Activated T-helper 9 cell treated with anti-CD3 and anti-CD28 coated beads, Interleukin-2, amount 50 U/mL, for 16 hours (primary cell): ENCODE data around the gene PEAK3.

ENCODE experiments used
- DNase-seq: peaks from one replicate; pipeline ENCODE4 v3.0.0-alpha.2; 2020; ENCODE audit warnings: low read depth

Gene PEAK3

GRCh38 chr19:2249880-2250765 lies 31.9 kb downstream of the PEAK3 start:
- no peak for DNase-seq

- DNase-seq, result no peak
These were observed 32.7 kb downstream of the PEAK3 start, which contains the start of gene AMH for GRCh38 chr19:2249010-2249866. Gene AMH (plus strand): TSS chr19:2249323. CDS start chr19:2249333, 10 bp downstream.

- no peak for DNase-seq
These were observed 33.6 kb downstream of the PEAK3 start for GRCh38 chr19:2248136-2249009.

- no peak for DNase-seq
These were observed 34.4 kb downstream of the PEAK3 start for GRCh38 chr19:2247433-2248101.

- no peak for DNase-seq
These were observed 35.1 kb downstream of the PEAK3 start for GRCh38 chr19:2246801-2247361.

GRCh38 chr19:2246014-2246620 lies 35.9 kb downstream of the PEAK3 start:
- no peak for DNase-seq

GRCh38 chr19:2245273-2245672 lies 36.7 kb downstream of the PEAK3 start:
- no peak for DNase-seq

GRCh38 chr19:2244486-2244885 lies 37.5 kb downstream of the PEAK3 start:
- no peak for DNase-seq

- DNase-seq, result no peak
These were observed 37.9 kb downstream of the PEAK3 start for GRCh38 chr19:2244125-2244411.

GRCh38 chr19:2243274-2244124 lies 38.5 kb downstream of the PEAK3 start:
- no peak for DNase-seq

- DNase-seq, result no peak
These were observed 39.2 kb downstream of the PEAK3 start for GRCh38 chr19:2242816-2243215.

GRCh38 chr19:2242092-2242537 lies 39.9 kb downstream of the PEAK3 start:
- no peak for DNase-seq

GRCh38 chr19:2240881-2241760 lies 40.9 kb downstream of the PEAK3 start:
- no peak for DNase-seq

GRCh38 chr19:2239771-2240770 lies 41.9 kb downstream of the PEAK3 start:
- DNase-seq, result no peak

- DNase-seq, result no peak
These were observed 42.8 kb downstream of the PEAK3 start for GRCh38 chr19:2239173-2239572.

- DNase-seq, result no peak
These were observed 44.2 kb downstream of the PEAK3 start for GRCh38 chr19:2237869-2238153.

GRCh38 chr19:2237051-2237868 lies 44.7 kb downstream of the PEAK3 start:
- no peak for DNase-seq
